Astrocyte of the cerebellum (primary cell): ENCODE measurements around the gene ANO9.

ENCODE experiments used
- DNase-seq: peaks from one replicate; pipeline ENCODE4 v3.0.0-alpha.2; 2011; ENCODE audit warnings: low read depth
- H3K4me3 ChIP-seq: 2 replicates; pipeline ENCODE4 v1.5.1; 2011; ENCODE audit warnings: mild to moderate bottlenecking, low read depth, low read length, moderate library complexity
- in situ Hi-C: cut with HindIII; loops from 2 replicates; pipeline ENCODE4 v1.10.0; 2017; ENCODE audit warnings: low sequenced_read_pairs
- TF ChIP-seq, protein P1 (sequence below): IDR thresholded peaks from 2 replicates; pipeline ENCODE4 v1.5.1; 2012; ENCODE audit warnings: low read length, low read depth, moderate library complexity, mild to moderate bottlenecking; ENCODE audit errors: missing control alignments

The ANO9 gene

DNA sequence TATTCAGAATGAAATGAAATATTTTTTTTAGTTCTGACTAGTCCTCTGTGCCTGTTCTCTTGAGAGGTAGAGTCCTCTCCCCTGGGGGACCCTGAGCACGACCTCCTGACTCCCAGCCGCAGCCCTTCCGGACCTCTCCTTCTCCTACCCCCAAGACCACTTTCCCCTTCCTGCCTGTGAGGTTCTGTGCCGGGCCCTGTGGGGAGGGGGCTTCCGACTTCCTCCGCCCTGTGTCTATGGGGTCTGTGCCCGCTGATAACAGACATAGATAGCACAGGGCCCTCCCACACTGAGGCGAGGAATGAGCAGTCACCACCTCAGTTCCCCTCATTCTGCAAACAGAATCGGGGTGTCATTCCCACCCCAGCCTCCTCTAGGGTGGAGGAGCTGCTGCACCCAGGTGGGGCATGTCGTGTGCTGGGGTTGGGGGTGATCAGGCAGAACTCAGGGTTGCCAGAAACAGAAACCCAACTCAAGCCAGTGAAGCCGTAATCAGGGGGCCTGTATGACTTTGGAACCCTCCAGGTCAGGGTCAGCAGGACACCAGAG, 59.7 kb downstream of the ANO9 start:
- no peak for DNase-seq
- no peak overlapping the region for H3K4me3 ChIP-seq
- TF ChIP-seq, protein P1, sequence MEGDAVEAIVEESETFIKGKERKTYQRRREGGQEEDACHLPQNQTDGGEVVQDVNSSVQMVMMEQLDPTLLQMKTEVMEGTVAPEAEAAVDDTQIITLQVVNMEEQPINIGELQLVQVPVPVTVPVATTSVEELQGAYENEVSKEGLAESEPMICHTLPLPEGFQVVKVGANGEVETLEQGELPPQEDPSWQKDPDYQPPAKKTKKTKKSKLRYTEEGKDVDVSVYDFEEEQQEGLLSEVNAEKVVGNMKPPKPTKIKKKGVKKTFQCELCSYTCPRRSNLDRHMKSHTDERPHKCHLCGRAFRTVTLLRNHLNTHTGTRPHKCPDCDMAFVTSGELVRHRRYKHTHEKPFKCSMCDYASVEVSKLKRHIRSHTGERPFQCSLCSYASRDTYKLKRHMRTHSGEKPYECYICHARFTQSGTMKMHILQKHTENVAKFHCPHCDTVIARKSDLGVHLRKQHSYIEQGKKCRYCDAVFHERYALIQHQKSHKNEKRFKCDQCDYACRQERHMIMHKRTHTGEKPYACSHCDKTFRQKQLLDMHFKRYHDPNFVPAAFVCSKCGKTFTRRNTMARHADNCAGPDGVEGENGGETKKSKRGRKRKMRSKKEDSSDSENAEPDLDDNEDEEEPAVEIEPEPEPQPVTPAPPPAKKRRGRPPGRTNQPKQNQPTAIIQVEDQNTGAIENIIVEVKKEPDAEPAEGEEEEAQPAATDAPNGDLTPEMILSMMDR, result no peak
- in situ Hi-C loops, result no loop called here

DNA sequence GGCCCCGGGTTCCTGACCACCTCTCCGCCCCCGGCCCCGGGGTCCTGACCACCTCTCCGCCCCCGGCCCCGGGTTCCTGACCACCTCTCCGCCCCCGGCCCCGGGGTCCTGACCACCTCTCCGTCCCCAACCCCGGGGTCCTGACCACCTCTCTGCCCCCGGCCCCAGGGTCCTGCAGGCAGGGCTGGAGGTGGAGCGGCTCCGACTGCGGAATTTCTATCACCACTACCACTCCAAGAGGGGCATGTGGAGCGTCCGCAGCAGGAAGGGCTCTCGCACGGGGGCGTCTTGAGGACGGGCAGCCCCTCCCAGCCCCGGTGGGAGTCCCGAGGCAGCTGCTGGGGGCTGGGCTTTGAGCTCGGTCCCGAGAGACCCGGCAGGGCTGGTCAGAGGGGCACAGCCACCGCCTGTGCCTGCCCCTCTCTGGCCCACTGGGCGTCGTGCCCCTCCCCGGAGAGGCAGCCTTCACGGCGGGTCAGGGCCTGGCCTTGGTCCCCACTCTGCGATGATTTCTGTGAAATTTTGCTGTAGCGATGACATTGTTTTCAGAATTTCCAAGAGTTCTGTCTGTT, 60.2 kb downstream of the ANO9 start:
- DNase-seq, result no peak
- TF ChIP-seq, protein P1, result no peak
- in situ Hi-C loops, result no loop called here
- H3K4me3 ChIP-seq, result no peak overlapping the region

- H3K4me3 ChIP-seq, result no peak overlapping the region
- in situ Hi-C loops, result no loop called here
- TF ChIP-seq, protein P1, result no peak
- DNase-seq, result no peak
Observed at GRCh38 chr11:380996-381395, 60.8 kb downstream of the ANO9 start.

DNA sequence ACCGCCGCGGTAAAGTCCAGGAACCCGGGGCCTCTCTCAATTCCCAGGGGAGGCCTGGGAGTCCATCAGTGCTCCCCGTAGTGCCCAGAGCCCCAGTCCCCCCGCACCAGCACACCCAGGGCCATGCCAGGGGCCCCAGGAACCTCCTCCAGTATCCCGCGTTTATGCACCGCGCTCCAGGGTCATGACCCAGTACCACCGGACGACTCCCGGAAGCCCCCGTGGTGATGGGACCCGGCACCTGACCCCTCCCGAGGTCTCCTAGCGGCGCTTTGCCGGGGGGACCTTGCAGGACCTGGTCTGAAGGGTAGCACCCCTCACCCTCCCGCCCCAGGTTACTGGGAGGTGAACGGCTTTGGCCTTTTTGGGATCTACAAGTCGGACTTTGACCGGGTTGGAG, 61.3 kb downstream of the ANO9 start:
- in situ Hi-C loops, result no loop called here
- TF ChIP-seq, protein P1, result no peak
- DNase-seq, result no peak
- no peak overlapping the region for H3K4me3 ChIP-seq

DNA sequence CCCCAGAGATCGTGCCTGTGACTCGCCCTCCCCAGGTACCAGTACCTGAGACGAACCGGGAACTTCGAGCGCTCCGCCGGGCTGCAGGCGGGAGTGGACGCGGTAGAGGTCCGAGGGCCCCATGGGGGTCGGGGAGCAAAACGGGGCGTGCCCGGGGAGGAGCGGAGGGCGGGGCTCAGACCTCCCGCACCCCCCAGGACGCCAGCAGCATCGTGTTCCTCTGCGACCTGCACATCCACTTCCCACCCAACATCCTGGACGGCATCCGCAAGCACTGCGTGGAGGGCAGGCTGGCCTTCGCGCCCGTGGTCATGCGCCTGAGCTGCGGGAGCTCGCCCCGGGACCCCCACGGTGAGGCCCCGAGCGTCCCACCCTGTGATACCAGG, 61.7 kb downstream of the ANO9 start:
- TF ChIP-seq, protein P1, result no peak
- in situ Hi-C loops, result no loop called here
- H3K4me3 ChIP-seq, result no peak overlapping the region
- no peak for DNase-seq

- no peak for DNase-seq
- in situ Hi-C loops, result no loop called here
- H3K4me3 ChIP-seq, result no peak overlapping the region
- TF ChIP-seq, protein P1, result no peak
Observed at GRCh38 chr11:379205-380094, 62.4 kb downstream of the ANO9 start.
